Heart left ventricle (tissue), 16 donors: ENCODE measurements around the gene NARF. TPM values are rescaled to one million over a fixed set of nuclear protein-coding genes. Genes with fewer than 3 reads are reported as not detected.

ENCODE experiments used
- ATAC-seq, 4 donors: fragments of 200-7000 bp; cut with Tn5 transposase; one replicate each; pipeline ENCODE4 v1.9.1; 2020 to 2022; ENCODE audit warnings: moderate library complexity in 4 of 4, mild to moderate bottlenecking in 3 of 4, moderate number of reproducible peaks in 1 of 4
- DNase-seq, 5 donors: peaks; one replicate each; pipeline ENCODE4 v3.0.0-alpha.2; 2020
- H3K27ac ChIP-seq, 12 donors: fragments of 200-600 bp; sonication (generic) in 4 of 12; one replicate each; pipeline versions ENCODE4 v1.5.0 to v1.8.0; 2016 to 2022; ENCODE audit warnings: mild to moderate bottlenecking in 2 of 12
- H3K27me3 ChIP-seq, 9 donors: fragments of 200-600 bp; sonication (generic) in 2 of 9; one replicate each; pipeline versions ENCODE4 v1.5.1 to v1.8.0; 2016 to 2022; ENCODE audit warnings: mild to moderate bottlenecking in 3 of 9
- H3K36me3 ChIP-seq, 9 donors: fragments of 200-600 bp; sonication (generic) in 2 of 9; one replicate each; pipeline versions ENCODE4 v1.5.0 to v1.8.0; 2018 to 2022; ENCODE audit warnings: mild to moderate bottlenecking in 2 of 9
- H3K4me1 ChIP-seq, 12 donors: fragments of 200-600 bp; sonication (generic) in 4 of 12; one replicate each; pipeline versions ENCODE4 v1.5.0 to v1.8.0; 2016 to 2022; ENCODE audit warnings: mild to moderate bottlenecking in 3 of 12
- H3K4me3 ChIP-seq, 12 donors: fragments of 200-600 bp; sonication (generic) in 4 of 12; one replicate each; pipeline versions ENCODE4 v1.5.0 to v1.8.0; 2017 to 2022; ENCODE audit warnings: mild to moderate bottlenecking in 9 of 12, moderate library complexity in 4 of 12
- H3K9me3 ChIP-seq, 12 donors: fragments of 200-600 bp; sonication (generic) in 4 of 12; one replicate each; pipeline versions ENCODE4 v1.5.0 to v1.8.0; 2016 to 2022; ENCODE audit warnings: mild to moderate bottlenecking in 1 of 12
- POLR2A ChIP-seq, 2 donors: fragments of 450-650 bp; IDR thresholded peaks; one replicate each; pipeline ENCODE4 v1.6.1; 2017; ENCODE audit warnings: antibody characterized with exemption in 2 of 2, mild to moderate bottlenecking in 2 of 2, moderate library complexity in 2 of 2
- WGBS, 4 donors: extraction: QIAGEN DNeasy Blood & Tissue Kit in 2 of 4; methylation state at CpG; one replicate each; pipeline versions ENCODE4 v1.1.5 to v1.1.7; 2013 to 2018; 5-methylcytosine and 5-hydroxymethylcytosine counted together
- intact Hi-C, 10 donors: fragments of 100-400 bp; cut with DNase I; formaldehyde crosslinking; loops; one replicate each; pipeline versions ENCODE4 v1.11.1 to v1.14.2; 2022
- long read RNA-seq, 3 donors: library from polyadenylated mRNA; unstranded; transcript quantifications; one replicate each; pipeline ENCODE4 v2.0.0, GENCODE V29; 2020 to 2021
- polyA plus RNA-seq, 2 donors: library from polyadenylated mRNA; stranded (reverse); fragments of 200-250 nt; gene quantifications; one replicate each; pipeline ENCODE4 v1.2.3, GENCODE V29; 2013
- total RNA-seq, 9 donors: library from RNA; depleted of rRNA in 2 of 9; stranded (reverse); fragments of >200 nt in 2 of 9; fragmentation: NEBNext Ultra II Directional in 3 of 9; extraction: Animal tissue kit (Norgen Biotek cat#: 25700) in 3 of 9; gene quantifications; one replicate each; pipeline versions ENCODE4 v1.1.0 to v1.2.4, GENCODE V29; 2016 to 2023
- TF ChIP-seq, protein P1 (sequence below), 12 donors: fragments of 200-600 bp; sonication (generic) in 4 of 12; IDR thresholded peaks; one replicate each; pipeline versions ENCODE4 v1.5.0 to v1.8.0; 2018 to 2022; ENCODE audit warnings: antibody characterized with exemption in 12 of 12, mild to moderate bottlenecking in 5 of 12
- donor health status: ischemic (EF 13 %, LVEDD 7.1; RV severe dilation, severe dysfunction).
- donor health status: healthy with polysubstance abuse.
- donor health status: DM: no; HTN: yes; CAD: no.
- donor health status: DM: no; HTN: no; CAD: no.
- donor health status: ischemic (EF 25% LVEDD 6.9; RV normal size, moderate dysfunction).
- donor health status: ischemic (EF 25% LVEDD 5.7; RV mildly dilated, moderate dysfunction).
- donor health status: healthy.
- donor health status: DM: yes; HTN: yes; CAD: no.
- donor health status: ischemic (EF 35%, LVEDD 5.7; RV mildly dilated, moderate dysfunction).
- donor health status: nonischemic (EF 11% LVEDD 7.7; RV severe dilation, severe dysfunction).
- donor health status: DM: yes; HTN: yes; CAD: no.
- donor health status: PGD.
- donor health status: ischemic (EF 29% LVEDD 5.4; RV normal size, mild dysfunction).
- donor health status: nonischemic (EF 23%, LVEDD 6.1; RV moderate dilation, normal function).

NARF gene
- total RNA-seq: 10 to 100 TPM; 48.6 to 77.4 (median 59.5) TPM
- 100 to 1,000 TPM in 1 of 2 donors, 10 to 100 TPM in 1; 76.2 to 111 TPM for polyA plus RNA-seq
- long read RNA-seq, donor 1, transcript NARF-204 (11 exons, 1,766 nt): minor isoform, 5 of 122 reads
- long read RNA-seq, donor 1, transcript NARF-201 (11 exons, 3,949 nt): major isoform, 92 of 122 reads
- long read RNA-seq, donor 1, partial matches to known transcripts: 3 of 122 reads
- long read RNA-seq, donor 1, other reads (novel, unspliced or antisense): 20 of 122 reads
- long read RNA-seq, donor 2, transcript NARF-204 (11 exons, 1,766 nt): minor isoform, 32 of 474 reads
- long read RNA-seq, donor 2, transcript NARF-201 (11 exons, 3,949 nt): major isoform, 360 of 474 reads
- long read RNA-seq, donor 2, transcript NARF-209 (10 exons, 2,598 nt): minor isoform, 5 of 474 reads
- long read RNA-seq, donor 2, partial matches to known transcripts: 7 of 474 reads
- long read RNA-seq, donor 2, other reads (novel, unspliced or antisense): 67 of 474 reads
- long read RNA-seq, donor 3, transcript NARF-201 (11 exons, 3,949 nt): major isoform, 55 of 78 reads
- long read RNA-seq, donor 3, partial matches to known transcripts: 4 of 78 reads
- long read RNA-seq, donor 3, other reads (novel, unspliced or antisense): 15 of 78 reads

DNA sequence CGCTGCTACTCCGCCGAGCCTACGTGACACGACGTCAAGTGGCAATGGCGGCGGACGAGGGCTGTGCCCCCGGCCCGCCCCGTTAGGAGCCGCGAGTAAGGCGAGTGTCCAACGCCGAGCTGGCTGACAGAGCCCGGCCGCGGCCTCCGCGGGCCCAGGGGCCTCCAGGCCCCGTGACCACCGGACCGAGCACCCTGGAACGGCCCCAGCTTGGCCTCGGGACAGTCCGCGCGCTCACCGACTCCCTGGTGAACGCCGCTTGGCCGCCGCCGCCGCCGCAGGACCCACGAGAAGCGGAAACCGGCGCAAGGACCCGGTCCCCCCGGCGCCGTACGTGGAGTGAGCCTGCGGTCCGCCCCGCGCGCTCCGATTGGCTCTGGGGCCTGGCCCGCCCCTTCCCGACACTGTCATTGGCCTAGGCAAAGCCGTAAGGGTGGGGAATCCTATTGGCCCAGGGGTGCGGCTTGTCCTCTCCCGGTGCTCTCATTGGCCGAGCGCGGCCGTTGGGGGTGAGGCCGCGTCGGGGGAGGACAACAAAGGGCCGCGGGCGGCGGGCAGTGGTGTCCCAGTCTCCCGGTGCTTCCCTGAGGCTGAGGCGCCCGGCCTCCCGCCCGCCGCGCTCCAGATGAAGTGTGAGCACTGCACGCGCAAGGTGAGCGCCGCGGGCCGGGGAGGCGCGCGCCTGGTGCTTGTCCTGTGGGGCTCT is at the start of gene NARF:
NARF (plus strand) TSS at position 563 of the 706 bp plus-strand sequence; CDS start at position 626, 63 bp downstream.
- peaks cover 0 to 36% (median 34%) of the 10 kb centered on the region in 9 donors for H3K36me3 ChIP-seq
- ATAC-seq: peak; percentile 99 to 100 (median 99)
- peak; percentile 28 to 97 for TF ChIP-seq POLR2A (IDR thresholded peaks at IDR 0.05)
- TF ChIP-seq, protein P1, sequence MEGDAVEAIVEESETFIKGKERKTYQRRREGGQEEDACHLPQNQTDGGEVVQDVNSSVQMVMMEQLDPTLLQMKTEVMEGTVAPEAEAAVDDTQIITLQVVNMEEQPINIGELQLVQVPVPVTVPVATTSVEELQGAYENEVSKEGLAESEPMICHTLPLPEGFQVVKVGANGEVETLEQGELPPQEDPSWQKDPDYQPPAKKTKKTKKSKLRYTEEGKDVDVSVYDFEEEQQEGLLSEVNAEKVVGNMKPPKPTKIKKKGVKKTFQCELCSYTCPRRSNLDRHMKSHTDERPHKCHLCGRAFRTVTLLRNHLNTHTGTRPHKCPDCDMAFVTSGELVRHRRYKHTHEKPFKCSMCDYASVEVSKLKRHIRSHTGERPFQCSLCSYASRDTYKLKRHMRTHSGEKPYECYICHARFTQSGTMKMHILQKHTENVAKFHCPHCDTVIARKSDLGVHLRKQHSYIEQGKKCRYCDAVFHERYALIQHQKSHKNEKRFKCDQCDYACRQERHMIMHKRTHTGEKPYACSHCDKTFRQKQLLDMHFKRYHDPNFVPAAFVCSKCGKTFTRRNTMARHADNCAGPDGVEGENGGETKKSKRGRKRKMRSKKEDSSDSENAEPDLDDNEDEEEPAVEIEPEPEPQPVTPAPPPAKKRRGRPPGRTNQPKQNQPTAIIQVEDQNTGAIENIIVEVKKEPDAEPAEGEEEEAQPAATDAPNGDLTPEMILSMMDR (IDR thresholded peaks at IDR 0.05): no peak
- H3K27me3 ChIP-seq: no peaks in the 10 kb centered on the region
- intact Hi-C loops: loop anchor here in 2 of 10 donors (1.0 to 5.0 kb wide), 2 partner anchors 8 to 39 kb away; partner anchors contain the start of gene CYBC1 (in 1 of the 2)
- peaks cover 3 to 40% (median 29%) of the 10 kb centered on the region in 12 donors for H3K4me1 ChIP-seq
- DNase-seq: peak; percentile 97 to 99 (median 98)
- H3K9me3 ChIP-seq: no peaks in the 10 kb centered on the region
- 0 to 1% (median 0%) methylated on average over 13 to 85 of the region's 85 CpGs for WGBS, 4 donors
- H3K27ac ChIP-seq: peak within 1 kb of the TSS; percentile 98 to 100 (median 100)
- H3K4me3 ChIP-seq: peak within 1 kb of the TSS; percentile 67 to 98 (median 92)

DNA sequence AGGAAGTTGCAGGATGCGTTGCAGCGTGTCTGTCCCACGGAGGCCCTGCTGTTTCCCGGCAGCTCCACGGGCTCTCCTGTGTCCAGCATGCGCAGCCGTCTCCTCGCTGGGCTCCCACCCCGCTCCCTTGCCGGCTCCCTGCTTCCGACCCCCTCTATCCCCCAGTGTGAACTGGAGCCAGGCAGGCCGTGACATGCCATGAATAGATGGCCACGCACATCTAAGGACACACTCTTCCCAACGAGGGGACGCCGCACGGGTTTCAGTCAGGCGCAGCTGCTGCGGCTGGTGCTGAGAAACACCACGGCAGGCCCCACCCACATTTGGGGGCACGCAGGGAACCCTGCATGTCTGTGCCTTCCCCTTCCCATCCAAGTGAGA is 49.6 kb upstream of the NARF start:
- peaks cover 0 to 18% (median under 1%) of the 10 kb centered on the region in 9 donors for H3K36me3 ChIP-seq
- WGBS, 4 donors: 94 to 96% (median 95%) methylated on average over 14 to 21 of the region's 21 CpGs
- intact Hi-C loops: loop anchor here in 1 of 10 donors (10.0 kb wide), 1 partner anchor 204 kb away; no protein-coding TSS in a partner anchor

DNA sequence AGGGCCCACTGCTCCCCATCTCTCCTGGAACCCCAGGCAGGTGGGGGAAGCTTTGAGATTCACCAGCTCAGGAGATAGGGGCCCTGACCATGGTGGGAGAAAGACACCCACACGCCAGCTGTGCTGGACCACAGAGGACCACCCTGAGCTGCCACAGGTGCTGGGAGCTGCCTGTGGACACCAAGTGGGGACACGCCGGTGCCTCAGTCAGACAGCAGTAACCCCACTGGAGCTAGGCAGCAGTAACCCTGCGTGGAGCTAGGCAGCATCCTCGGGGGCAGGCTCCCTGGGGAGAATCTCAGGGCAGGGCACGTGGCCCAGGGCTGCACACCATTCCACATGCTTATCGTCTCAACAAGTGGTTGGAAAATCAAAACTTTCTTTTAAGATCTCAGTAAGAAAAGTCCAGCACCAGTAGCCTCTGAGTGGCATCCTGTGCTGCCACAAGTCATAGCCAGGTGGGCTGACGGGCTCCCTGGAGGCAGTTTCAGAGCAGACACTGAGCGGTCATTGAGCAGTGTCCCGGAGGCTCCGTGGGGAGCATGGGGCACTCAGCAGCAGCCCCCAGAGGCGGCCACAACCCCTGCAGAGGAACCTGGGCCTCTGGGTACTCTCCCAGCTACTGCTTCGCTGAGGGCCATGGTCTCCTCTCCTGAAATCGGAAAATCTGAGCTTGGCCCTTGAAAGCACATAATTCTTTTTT is 48.4 kb upstream of the NARF start:
- intact Hi-C loops: loop anchor here in 2 of 10 donors (5.0 kb wide), 3 partner anchors 38 to 198 kb away; partner anchors contain the start of genes CCDC57 (in 1 of the 2) and UTS2R (in 1 of the 2)
- no peaks in the 10 kb centered on the region for H3K27me3 ChIP-seq
- DNase-seq (peak in 1 of 5 donors; percentile 21), ATAC-seq (no peak)
- peaks cover 0 to 11% (median 0%) of the 10 kb centered on the region in 9 donors for H3K36me3 ChIP-seq
- H3K27ac ChIP-seq: no peak overlapping the region
- H3K4me3 ChIP-seq: no peak overlapping the region
- TF ChIP-seq POLR2A (IDR thresholded peaks at IDR 0.05): no peak
- TF ChIP-seq, protein P1 (IDR thresholded peaks at IDR 0.05): no peak
- no peaks in the 10 kb centered on the region for H3K9me3 ChIP-seq
- WGBS, 4 donors: 84 to 93% (median 92%) methylated on average over 10 to 14 of the region's 14 CpGs
- peaks cover 0 to 23% (median 8%) of the 10 kb centered on the region in 12 donors for H3K4me1 ChIP-seq

More for the DNA sequence above, 49.6 kb upstream of the NARF start:
- TF ChIP-seq POLR2A (IDR thresholded peaks at IDR 0.05): no peak
- TF ChIP-seq, protein P1 (IDR thresholded peaks at IDR 0.05): no peak
- Histone ChIP-seq H3K27ac (no peak overlapping the region), H3K4me3 (no peak overlapping the region), H3K4me1 (peaks cover 0 to 16% (median 0%) of the 10 kb centered on the region in 12 donors), H3K9me3 (no peaks in the 10 kb centered on the region), H3K27me3 (no peaks in the 10 kb centered on the region)
- DNase-seq (peak in 1 of 5 donors; percentile 4), ATAC-seq (no peak)
